Measurements from ENCODE around the gene SREBF1.

Gene SREBF1

DNA sequence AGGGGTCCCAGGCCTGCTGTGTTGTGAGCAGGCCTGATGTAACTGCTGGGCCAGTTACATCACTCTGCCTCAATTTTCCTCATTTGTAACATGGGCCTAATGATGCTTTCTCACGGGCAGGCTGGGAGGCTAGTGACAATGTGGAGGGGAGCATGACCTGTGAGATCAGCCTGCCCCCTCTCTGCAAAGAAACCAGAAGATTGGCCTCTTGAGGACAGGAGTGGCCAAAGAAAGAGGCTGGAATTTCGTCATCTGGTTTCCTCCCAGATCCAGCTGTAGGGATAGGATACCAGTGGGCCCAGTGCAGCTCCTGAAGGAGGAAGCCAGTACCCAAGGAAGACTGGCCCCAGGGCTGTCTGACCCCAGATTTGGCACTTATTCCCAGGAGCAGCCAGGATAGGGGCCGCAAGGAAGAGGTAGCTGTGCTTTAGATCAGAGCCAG is 615 bp upstream of the SREBF1 start:
- peak overlapping the region; percentile 82 for H3K4me3 ChIP-seq (replicated peaks; ENCODE audit: low read depth, low read length)

DNA sequence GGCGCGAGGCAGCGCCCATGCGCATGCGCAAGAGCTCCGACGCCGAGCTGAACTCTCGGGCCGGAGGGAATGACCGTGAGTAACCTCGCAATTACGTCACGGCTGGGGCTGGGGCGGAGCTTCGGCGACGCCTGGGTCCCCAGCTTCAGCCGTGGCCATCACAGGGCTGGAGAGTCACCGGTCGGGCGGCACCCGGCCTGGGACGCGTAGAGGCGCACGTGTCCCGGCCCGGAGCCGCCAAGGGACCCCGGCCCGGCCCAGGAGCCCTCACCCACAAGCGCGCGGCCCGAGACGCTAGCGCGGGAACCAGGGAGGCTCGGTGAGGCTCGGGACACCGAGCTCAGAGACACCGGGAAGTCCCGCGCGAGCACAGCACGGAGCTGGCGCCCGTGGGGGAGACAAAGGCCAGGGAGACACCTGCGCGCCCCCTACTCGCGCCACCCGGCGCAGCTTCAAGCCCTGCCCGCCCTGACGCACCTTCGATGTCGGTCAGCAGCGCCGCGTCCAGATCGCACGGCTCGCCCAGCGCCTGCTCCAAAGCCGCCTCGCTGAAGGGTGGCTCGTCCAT is 452 bp downstream of the SREBF1 start:
- peak; percentile 87 for DNase-seq (ENCODE audit: extremely low read depth, low read depth)
- TF ChIP-seq, protein P1, sequence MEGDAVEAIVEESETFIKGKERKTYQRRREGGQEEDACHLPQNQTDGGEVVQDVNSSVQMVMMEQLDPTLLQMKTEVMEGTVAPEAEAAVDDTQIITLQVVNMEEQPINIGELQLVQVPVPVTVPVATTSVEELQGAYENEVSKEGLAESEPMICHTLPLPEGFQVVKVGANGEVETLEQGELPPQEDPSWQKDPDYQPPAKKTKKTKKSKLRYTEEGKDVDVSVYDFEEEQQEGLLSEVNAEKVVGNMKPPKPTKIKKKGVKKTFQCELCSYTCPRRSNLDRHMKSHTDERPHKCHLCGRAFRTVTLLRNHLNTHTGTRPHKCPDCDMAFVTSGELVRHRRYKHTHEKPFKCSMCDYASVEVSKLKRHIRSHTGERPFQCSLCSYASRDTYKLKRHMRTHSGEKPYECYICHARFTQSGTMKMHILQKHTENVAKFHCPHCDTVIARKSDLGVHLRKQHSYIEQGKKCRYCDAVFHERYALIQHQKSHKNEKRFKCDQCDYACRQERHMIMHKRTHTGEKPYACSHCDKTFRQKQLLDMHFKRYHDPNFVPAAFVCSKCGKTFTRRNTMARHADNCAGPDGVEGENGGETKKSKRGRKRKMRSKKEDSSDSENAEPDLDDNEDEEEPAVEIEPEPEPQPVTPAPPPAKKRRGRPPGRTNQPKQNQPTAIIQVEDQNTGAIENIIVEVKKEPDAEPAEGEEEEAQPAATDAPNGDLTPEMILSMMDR (IDR thresholded peaks at IDR 0.05; ENCODE audit: low read depth, low read length, missing control alignments): no peak
- peak overlapping the region; percentile 82 for H3K4me3 ChIP-seq (replicated peaks; ENCODE audit: low read depth, low read length)

More for the DNA sequence above, 615 bp upstream of the SREBF1 start:
- no peak for DNase-seq (ENCODE audit: extremely low read depth, low read depth)
- TF ChIP-seq, protein P1 (IDR thresholded peaks at IDR 0.05; ENCODE audit: low read depth, low read length, missing control alignments): no peak

DNA sequence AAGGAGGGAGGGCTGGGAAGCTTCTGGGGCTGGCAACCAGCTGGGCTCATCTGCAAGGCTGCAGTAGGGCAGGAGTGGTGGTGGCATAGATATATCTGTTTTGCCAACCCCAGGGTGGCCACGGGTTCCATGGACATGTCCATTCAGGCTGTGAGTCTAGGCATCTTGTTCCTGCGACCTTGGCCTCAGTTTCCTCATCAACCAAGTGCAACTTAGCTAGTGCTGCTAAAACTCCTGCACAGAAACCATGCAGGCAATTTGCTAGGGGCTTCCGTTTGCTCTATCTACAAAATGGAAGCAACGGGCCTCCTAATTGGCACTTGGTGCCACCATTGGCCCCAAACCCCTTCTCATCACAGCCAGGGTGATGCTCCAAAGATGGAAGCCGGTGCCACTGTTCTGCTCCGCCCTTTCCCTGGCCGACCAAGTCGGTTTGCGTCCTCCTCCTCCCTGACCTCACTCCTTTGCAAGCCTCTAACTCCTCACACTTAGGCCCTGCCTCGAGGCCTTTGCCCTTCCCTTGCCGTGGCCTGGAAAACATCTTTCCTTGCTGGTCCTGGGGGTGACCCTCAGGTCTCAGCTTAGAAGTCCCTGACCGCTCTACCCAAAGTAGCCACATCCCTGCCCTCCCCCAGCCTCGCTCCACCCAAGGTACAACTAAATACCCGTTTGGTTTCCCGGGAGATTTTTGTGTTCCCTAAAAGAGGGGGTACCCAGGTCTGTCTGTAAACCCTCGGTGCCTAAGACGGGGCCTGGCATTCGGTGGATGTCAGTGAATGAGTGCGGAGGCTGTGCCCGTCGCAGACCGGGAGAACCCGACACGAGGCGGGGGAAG is 1.2 kb downstream of the SREBF1 start:
- H3K4me3 ChIP-seq (replicated peaks; ENCODE audit: low read depth, low read length): peak overlapping the region; percentile 82
- TF ChIP-seq, protein P1 (IDR thresholded peaks at IDR 0.05; ENCODE audit: low read depth, low read length, missing control alignments): no peak
- DNase-seq (ENCODE audit: extremely low read depth, low read depth): no peak

DNA sequence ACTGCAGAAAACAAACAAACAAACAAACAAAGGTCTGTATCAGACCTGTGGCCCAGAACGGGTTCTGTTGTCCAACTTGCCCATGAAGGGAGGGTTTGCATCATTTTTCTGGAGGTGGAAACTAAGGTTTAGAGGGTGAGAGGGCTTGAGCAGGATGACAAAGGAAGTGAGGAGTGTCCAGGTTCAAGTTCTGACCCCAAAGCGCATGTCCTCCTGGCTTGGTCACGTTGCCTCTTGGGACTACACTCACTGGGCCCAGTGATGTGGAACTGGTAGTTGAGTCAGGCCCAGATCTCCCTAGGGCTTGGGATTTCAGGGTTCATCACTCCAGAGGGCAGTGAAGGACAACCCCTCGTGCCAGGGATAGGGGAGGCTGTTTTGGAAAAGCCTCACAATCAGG is 1.8 kb downstream of the SREBF1 start:
- DNase-seq (ENCODE audit: extremely low read depth, low read depth): no peak
- TF ChIP-seq, protein P1 (IDR thresholded peaks at IDR 0.05; ENCODE audit: low read depth, low read length, missing control alignments): no peak
- H3K4me3 ChIP-seq (replicated peaks; ENCODE audit: low read depth, low read length): peak overlapping the region; percentile 82

DNA sequence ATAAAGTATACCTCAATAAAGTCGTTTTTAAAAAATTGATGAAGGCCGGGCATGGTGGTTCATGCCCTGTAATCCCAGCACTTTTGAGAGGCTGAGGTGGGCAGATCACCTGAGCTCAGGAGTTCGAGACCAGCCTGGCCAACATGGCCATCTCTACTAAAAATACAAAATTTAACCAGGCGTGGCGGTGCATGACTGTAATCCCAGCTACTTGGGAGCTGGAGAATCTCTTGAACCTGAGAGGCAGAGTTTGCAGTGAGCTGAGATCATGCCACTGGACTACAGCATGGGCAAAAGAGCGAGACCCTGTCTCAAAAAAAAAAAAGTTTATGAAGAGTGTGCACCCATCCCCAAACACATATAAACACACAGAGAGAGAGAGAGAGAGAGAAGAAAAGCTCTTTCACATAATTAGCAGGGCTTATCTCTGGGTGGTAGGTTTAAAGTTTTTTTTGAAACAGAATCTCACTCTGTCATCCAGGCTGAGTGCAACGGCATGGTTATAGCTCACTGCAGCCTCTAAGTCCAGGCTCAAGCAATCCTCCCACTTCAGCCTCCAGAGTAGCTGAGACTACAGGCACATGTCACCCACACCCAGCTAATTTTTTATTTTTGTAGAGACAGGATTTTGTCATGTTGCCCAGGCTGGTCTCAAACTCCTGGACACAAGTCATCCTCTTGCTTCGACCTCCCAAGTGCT is 3.0 kb downstream of the SREBF1 start:
- no peak for DNase-seq (ENCODE audit: extremely low read depth, low read depth)
- TF ChIP-seq, protein P1 (IDR thresholded peaks at IDR 0.05; ENCODE audit: low read depth, low read length, missing control alignments): no peak
- H3K4me3 ChIP-seq (replicated peaks; ENCODE audit: low read depth, low read length): no peak overlapping the region

DNA sequence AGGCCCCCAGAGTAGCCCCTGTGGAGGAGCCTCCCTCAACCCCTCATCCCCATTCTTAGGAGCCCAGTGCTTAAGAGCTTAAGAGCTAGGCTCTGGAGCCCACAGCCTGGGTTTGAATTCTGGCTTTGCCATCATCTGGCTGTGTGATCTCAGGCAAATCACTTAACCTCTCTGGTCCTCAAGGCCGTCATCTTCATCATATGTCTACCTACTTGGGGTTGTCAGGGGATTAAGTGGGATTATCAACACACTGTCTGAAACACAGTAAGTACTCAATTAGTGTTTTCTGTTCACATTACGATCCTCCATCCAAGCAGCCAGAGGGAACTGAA is 4.8 kb downstream of the SREBF1 start:
- DNase-seq (ENCODE audit: extremely low read depth, low read depth): no peak

More for the DNA sequence above, 4.8 kb downstream of the SREBF1 start:
- no peak overlapping the region for H3K4me3 ChIP-seq (replicated peaks; ENCODE audit: low read depth, low read length)
- TF ChIP-seq, protein P1 (IDR thresholded peaks at IDR 0.05; ENCODE audit: low read depth, low read length, missing control alignments): no peak

All from HFF-Myc (cell line).